Stimulated activated CD8-positive, alpha-beta memory T cell treated with anti-CD3 and anti-CD28 coated beads, Interleukin-2, amount 100 ng/mL, for 1 hour (primary cell): ENCODE data around the gene KAT6B.
"Not testable (repeated sequence)": the region's sequence is repeated elsewhere in the genome, so short reads cannot be mapped to it uniquely, and the experiment has no call there.

Experiments
- DNase-seq, 2 donors: peaks; one replicate each; pipeline ENCODE4 v3.0.0-alpha.2; 2020; ENCODE audit warnings: low read depth in 2 of 2

The KAT6B gene

GRCh38 chr10:75037171-75038153, 211.1 kb downstream of the KAT6B start:
- DNase-seq = no peak

GRCh38 chr10:75038335-75038734, 211.9 kb downstream of the KAT6B start:
- no peak for DNase-seq

GRCh38 chr10:75040576-75040975, 214.2 kb downstream of the KAT6B start:
- DNase-seq = no peak

- no peak for DNase-seq
These were observed 216.0 kb downstream of the KAT6B start for GRCh38 chr10:75042292-75042974.

GRCh38 chr10:75043256-75044131, 217.1 kb downstream of the KAT6B start:
- peak in 1 of 2 donors; percentile 20 for DNase-seq

GRCh38 chr10:75048669-75049098, 222.3 kb downstream of the KAT6B start:
- no peak for DNase-seq

- DNase-seq = no peak
These were observed 223.1 kb downstream of the KAT6B start for GRCh38 chr10:75049316-75050148.

GRCh38 chr10:75050149-75050919, 223.9 kb downstream of the KAT6B start:
- DNase-seq = no peak

GRCh38 chr10:75051308-75051707, 224.9 kb downstream of the KAT6B start:
- no peak for DNase-seq

- not testable (repeated sequence) for DNase-seq
These were observed 229.6 kb downstream of the KAT6B start for GRCh38 chr10:75055896-75056406.

- no peak for DNase-seq
These were observed 231.3 kb downstream of the KAT6B start for GRCh38 chr10:75057680-75058079.

- DNase-seq = no peak
These were observed 231.8 kb downstream of the KAT6B start for GRCh38 chr10:75058161-75058560.

- DNase-seq = no peak
These were observed 235.5 kb downstream of the KAT6B start for GRCh38 chr10:75061709-75062505.

- no peak for DNase-seq
These were observed 236.3 kb downstream of the KAT6B start for GRCh38 chr10:75062506-75063299.

GRCh38 chr10:75063461-75064230, 237.2 kb downstream of the KAT6B start:
- no peak for DNase-seq

GRCh38 chr10:75065076-75065475, 238.7 kb downstream of the KAT6B start:
- no peak for DNase-seq

- DNase-seq = no peak
These were observed 239.9 kb downstream of the KAT6B start for GRCh38 chr10:75066271-75066670.
